ENCODE results near the gene MTG2. TPM values are rescaled to one million over a fixed set of nuclear protein-coding genes. Genes with fewer than 3 reads are reported as not detected.
A peak's percentile ranks its signal among the peaks of the same experiment; 100 is the strongest.

Gene MTG2
- total and polyA plus RNA-seq, 2 experiments from 2014 or later, result 11.3 to 11.7 TPM

GRCh38 chr20:62190639-62191411 is 8.0 kb downstream of the MTG2 start:
- H3K27me3 ChIP-seq (ENCODE audit: insufficient read depth), result no peaks in the 10 kb centered on the region
- peaks cover 40% of the 10 kb centered on the region for H3K79me2 ChIP-seq (replicated peaks; ENCODE audit: insufficient read depth)
- H3F3A ChIP-seq (replicated peaks; ENCODE audit: low read depth), result no peaks in the 10 kb centered on the region
- H3K27ac ChIP-seq (ENCODE audit: low read depth), result no peak overlapping the region
- H3K9me2 ChIP-seq (ENCODE audit: insufficient read depth), result no peaks in the 10 kb centered on the region
- H3K4me1 ChIP-seq (ENCODE audit: insufficient read depth), result no peaks in the 10 kb centered on the region
- Mint-ChIP-seq H3K4me3 (no peak overlapping the region; the same call in 2 of the 3 replicates), H3K36me3 (ENCODE audit: low read depth) (peaks cover 8% of the 10 kb centered on the region), H3K27me3 (ENCODE audit: insufficient read depth, low read depth, poor library complexity) (peaks cover 3% of the 10 kb centered on the region), H3K9me3 (no peaks in the 10 kb centered on the region), H3K4me1 (no peaks in the 10 kb centered on the region), H3K27ac (no peak overlapping the region; the same call in 1 of the 2 replicates)
- no peak overlapping the region for H2AFZ ChIP-seq
- H3K4me2 ChIP-seq, result no peak overlapping the region
- no peaks in the 10 kb centered on the region; the same call in 1 of the 2 replicates for H3K36me3 ChIP-seq (ENCODE audit: insufficient read depth)
- peaks cover 14% of the 10 kb centered on the region for H4K20me1 ChIP-seq (replicated peaks; ENCODE audit: insufficient read depth)
- no peak overlapping the region for H3K4me3 ChIP-seq
- DNase-seq (ENCODE audit: low spot score) (peak; percentile 37), ATAC-seq (peak; percentile 66)
- no peak for TF ChIP-seq ZNF331 (CRISPR knock-in tag; IDR thresholded peaks at IDR 0.05; ENCODE audit: low read depth)
- TF ChIP-seq CTCF (conservative IDR thresholded peaks at IDR 0.05; ENCODE audit: low read depth in 2 of 2), result peak; percentile 7 to 32; a peak in 2 of 4 replicates

- Histone ChIP-seq H3K9me2 (ENCODE audit: insufficient read depth) (no peaks in the 10 kb centered on the region), H3K4me3 (no peak overlapping the region), H3K79me2 (replicated peaks; ENCODE audit: insufficient read depth) (peaks cover 30% of the 10 kb centered on the region), H3K27ac (ENCODE audit: low read depth) (0 out of 2 replicates have a peak overlapping the region, but pooled peaks have one; percentile 6), H3F3A (replicated peaks; ENCODE audit: low read depth) (no peaks in the 10 kb centered on the region), H3K27me3 (ENCODE audit: insufficient read depth) (no peaks in the 10 kb centered on the region), H3K36me3 (ENCODE audit: insufficient read depth) (no peaks in the 10 kb centered on the region; the same call in 1 of the 2 replicates), H2AFZ (no peak overlapping the region), H3K4me2 (no peak overlapping the region), H4K20me1 (replicated peaks; ENCODE audit: insufficient read depth) (peaks cover 14% of the 10 kb centered on the region), H3K4me1 (ENCODE audit: insufficient read depth) (no peaks in the 10 kb centered on the region)
- Mint-ChIP-seq H3K4me1 (no peaks in the 10 kb centered on the region), H3K27me3 (ENCODE audit: insufficient read depth, low read depth, poor library complexity) (peaks cover 3% of the 10 kb centered on the region), H3K27ac (no peak overlapping the region), H3K36me3 (ENCODE audit: low read depth) (peaks cover 8% of the 10 kb centered on the region), H3K9me3 (no peaks in the 10 kb centered on the region), H3K4me3 (no peak overlapping the region)
- ATAC-seq (no peak), DNase-seq (ENCODE audit: low spot score) (no peak)
- TF ChIP-seq ZNF331 (CRISPR knock-in tag; IDR thresholded peaks at IDR 0.05; ENCODE audit: low read depth) (no peak), CTCF (conservative IDR thresholded peaks at IDR 0.05; ENCODE audit: low read depth in 2 of 2) (no peak), REST (IDR thresholded peaks at IDR 0.05; ENCODE audit: unreplicated experiment) (no peak), POLR2AphosphoS5 (IDR thresholded peaks at IDR 0.05; ENCODE audit: low read depth) (no peak), NANOG (IDR thresholded peaks at IDR 0.05; ENCODE audit: borderline replicate concordance) (no peak)
These were observed 9.1 kb downstream of the MTG2 start for GRCh38 chr20:62191781-62192559.

Data from GM23338 (cell line).